Hepatocyte (in vitro differentiated cells): ENCODE measurements around the gene MED13L.

ENCODE experiments used
- EZH2 ChIP-seq: fragments of 200-600 bp; sonication (generic); IDR thresholded peaks from 2 replicates; pipeline ENCODE4 v1.6.1; 2016; ENCODE audit warnings: antibody characterized with exemption, mild to moderate bottlenecking, borderline replicate concordance
- EZH2phosphoT487 ChIP-seq: fragments of 200-600 bp; sonication (generic); IDR thresholded peaks from one replicate; pipeline ENCODE4 v1.6.1; 2018; ENCODE audit warnings: antibody characterized with exemption, mild to moderate bottlenecking, low read depth, moderate library complexity; ENCODE audit not compliant: unreplicated experiment, severe bottlenecking
- TF ChIP-seq, protein P1 (sequence below): fragments of 200-600 bp; sonication (generic); IDR thresholded peaks from 2 replicates; pipeline ENCODE4 v1.5.1; 2016; ENCODE audit warnings: antibody characterized with exemption, mild to moderate bottlenecking; ENCODE audit not compliant: poor library complexity

DNA sequence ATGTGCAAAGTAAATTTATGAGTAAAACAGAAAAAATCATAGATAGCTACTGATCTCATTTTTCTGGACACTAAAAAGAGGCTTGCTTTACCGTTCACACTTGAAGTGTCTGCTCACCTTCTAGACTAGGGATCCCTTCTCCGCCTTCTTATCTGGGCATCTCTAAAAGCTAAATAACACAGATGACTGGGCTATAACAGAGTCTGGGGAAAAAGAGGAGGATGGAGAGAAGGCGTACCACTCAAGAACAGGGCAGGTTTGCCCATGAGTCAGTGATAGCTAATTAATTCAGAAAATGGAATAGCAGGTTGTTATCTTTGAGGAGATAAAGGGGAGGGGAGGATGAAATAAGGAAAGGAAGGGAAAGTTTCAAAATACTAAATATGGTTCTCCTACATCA lies 185.3 kb downstream of the MED13L start:
- TF ChIP-seq, protein P1, sequence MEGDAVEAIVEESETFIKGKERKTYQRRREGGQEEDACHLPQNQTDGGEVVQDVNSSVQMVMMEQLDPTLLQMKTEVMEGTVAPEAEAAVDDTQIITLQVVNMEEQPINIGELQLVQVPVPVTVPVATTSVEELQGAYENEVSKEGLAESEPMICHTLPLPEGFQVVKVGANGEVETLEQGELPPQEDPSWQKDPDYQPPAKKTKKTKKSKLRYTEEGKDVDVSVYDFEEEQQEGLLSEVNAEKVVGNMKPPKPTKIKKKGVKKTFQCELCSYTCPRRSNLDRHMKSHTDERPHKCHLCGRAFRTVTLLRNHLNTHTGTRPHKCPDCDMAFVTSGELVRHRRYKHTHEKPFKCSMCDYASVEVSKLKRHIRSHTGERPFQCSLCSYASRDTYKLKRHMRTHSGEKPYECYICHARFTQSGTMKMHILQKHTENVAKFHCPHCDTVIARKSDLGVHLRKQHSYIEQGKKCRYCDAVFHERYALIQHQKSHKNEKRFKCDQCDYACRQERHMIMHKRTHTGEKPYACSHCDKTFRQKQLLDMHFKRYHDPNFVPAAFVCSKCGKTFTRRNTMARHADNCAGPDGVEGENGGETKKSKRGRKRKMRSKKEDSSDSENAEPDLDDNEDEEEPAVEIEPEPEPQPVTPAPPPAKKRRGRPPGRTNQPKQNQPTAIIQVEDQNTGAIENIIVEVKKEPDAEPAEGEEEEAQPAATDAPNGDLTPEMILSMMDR: no peak
- TF ChIP-seq EZH2phosphoT487: no peak
- TF ChIP-seq EZH2: no peak
